GDM1 (cell line): ENCODE data around the gene ULBP3.
"Not testable (repeated sequence)": the region's sequence is repeated elsewhere in the genome, so short reads cannot be mapped to it uniquely, and the experiment has no call there.

Experiments used
- DNase-seq: peaks from one replicate; lab custom pipeline; 2025; lab: John Stamatoyannopoulos, UW

ULBP3 gene

GRCh38 chr6:150076196-150076893 lies 7.4 kb upstream of the ULBP3 start:
- no peak for DNase-seq

- no peak for DNase-seq
These were observed 6.1 kb upstream of the ULBP3 start for GRCh38 chr6:150075034-150075421.

- not testable (repeated sequence) for DNase-seq
These were observed 5.6 kb upstream of the ULBP3 start for GRCh38 chr6:150074396-150075033.

- no peak for DNase-seq
These were observed 3.3 kb upstream of the ULBP3 start for GRCh38 chr6:150072201-150072600.

GRCh38 chr6:150070236-150070818 lies 1.4 kb upstream of the ULBP3 start:
- DNase-seq: no peak

GRCh38 chr6:150069706-150070105 lies 785 bp upstream of the ULBP3 start:
- no peak for DNase-seq

- no peak for DNase-seq
These were observed 770 bp downstream of the ULBP3 start for GRCh38 chr6:150068151-150068550.

- DNase-seq: no peak
These were observed 3.8 kb downstream of the ULBP3 start for GRCh38 chr6:150065083-150065482.

- no peak for DNase-seq
These were observed 5.3 kb downstream of the ULBP3 start for GRCh38 chr6:150063640-150064039.

GRCh38 chr6:150059973-150060372 lies 8.9 kb downstream of the ULBP3 start:
- DNase-seq: not testable (repeated sequence)

GRCh38 chr6:150058986-150059385 lies 9.9 kb downstream of the ULBP3 start:
- DNase-seq: no peak

GRCh38 chr6:150058231-150058792 lies 10.6 kb downstream of the ULBP3 start:
- no peak for DNase-seq

- DNase-seq: no peak
These were observed 11.4 kb downstream of the ULBP3 start for GRCh38 chr6:150057501-150057951.

GRCh38 chr6:150056916-150057315 lies 12.0 kb downstream of the ULBP3 start:
- no peak for DNase-seq

- DNase-seq: no peak
These were observed 12.8 kb downstream of the ULBP3 start for GRCh38 chr6:150056156-150056555.

- no peak for DNase-seq
These were observed 13.8 kb downstream of the ULBP3 start for GRCh38 chr6:150055131-150055530.

- DNase-seq: no peak
These were observed 15.5 kb downstream of the ULBP3 start for GRCh38 chr6:150053450-150053849.

GRCh38 chr6:150050846-150051245 lies 18.1 kb downstream of the ULBP3 start:
- DNase-seq: no peak

- DNase-seq: no peak
These were observed 20.8 kb downstream of the ULBP3 start for GRCh38 chr6:150048099-150048498.

- no peak for DNase-seq
These were observed 22.0 kb downstream of the ULBP3 start for GRCh38 chr6:150046943-150047342.

GRCh38 chr6:150044621-150045145 lies 24.2 kb downstream of the ULBP3 start:
- no peak for DNase-seq

GRCh38 chr6:150043501-150044412 lies 25.2 kb downstream of the ULBP3 start:
- no peak for DNase-seq
